Left lung (tissue), 10 donors: ENCODE measurements around the gene IRF9. TPM values are rescaled to one million over a fixed set of nuclear protein-coding genes. Genes with fewer than 3 reads are reported as not detected.

Experiments
- ATAC-seq: fragments of 200-7000 bp; cut with Tn5 transposase; one replicate; pipeline ENCODE4 v1.9.1; 2020; ENCODE audit warnings: moderate library complexity
- DNase-seq, 4 donors: peaks; one replicate each; pipeline ENCODE4 v3.0.0-alpha.2; 2013 to 2020
- H3K27ac ChIP-seq, 2 donors: fragments of 200-600 bp; sonication (generic) in 1 of 2; one replicate each; pipeline versions ENCODE4 v1.5.0 to v1.8.0; 2020 to 2021
- H3K27me3 ChIP-seq, 2 donors: fragments of 200-600 bp; sonication (generic) in 1 of 2; one replicate each; pipeline versions ENCODE4 v1.5.0 to v1.8.0; 2020 to 2021
- H3K36me3 ChIP-seq, 2 donors: fragments of 200-600 bp; sonication (generic) in 1 of 2; one replicate each; pipeline versions ENCODE4 v1.5.0 to v1.8.0; 2020 to 2021
- H3K4me1 ChIP-seq, 2 donors: fragments of 200-600 bp; one replicate each; pipeline ENCODE4 v1.8.0; 2021
- H3K4me3 ChIP-seq, 2 donors: fragments of 200-600 bp; sonication (generic) in 1 of 2; one replicate each; pipeline versions ENCODE4 v1.5.0 to v1.8.0; 2020 to 2021; ENCODE audit warnings: mild to moderate bottlenecking in 1 of 2
- H3K9me3 ChIP-seq, 2 donors: fragments of 200-600 bp; sonication (generic) in 1 of 2; one replicate each; pipeline versions ENCODE4 v1.5.0 to v1.8.0; 2020 to 2021
- intact Hi-C, 2 donors: fragments of 100-400 bp; cut with DNase I; formaldehyde crosslinking; loops; one replicate each; pipeline versions ENCODE4 v1.11.2 to v1.14.2; 2022
- polyA plus RNA-seq, 6 donors: library from polyadenylated mRNA; unstranded; fragments of 120-200 nt; gene quantifications; one replicate each; pipeline ENCODE4 v1.2.1, GENCODE V29; 2013; ENCODE audit not compliant: insufficient read length in 6 of 6
- total RNA-seq, 2 donors: library from RNA; stranded (reverse); fragmentation: NEBNext Ultra II Directional; extraction: Animal tissue kit (Norgen Biotek cat#: 25700); gene quantifications; one replicate each; pipeline ENCODE4 v1.2.1, GENCODE V29; 2021
- TF ChIP-seq, protein P1 (sequence below), 2 donors: fragments of 200-600 bp; sonication (generic) in 1 of 2; IDR thresholded peaks; one replicate each; pipeline versions ENCODE4 v1.5.0 to v1.8.0; 2021; ENCODE audit warnings: antibody characterized with exemption in 2 of 2
- donor health status: DM: no; HTN: yes; CAD: no.
- donor health status: DM: no; HTN: no; CAD: no.

Gene IRF9
- total and polyA plus RNA-seq, 8 donors: 53.4 to 131 (median 64.3) TPM

DNA sequence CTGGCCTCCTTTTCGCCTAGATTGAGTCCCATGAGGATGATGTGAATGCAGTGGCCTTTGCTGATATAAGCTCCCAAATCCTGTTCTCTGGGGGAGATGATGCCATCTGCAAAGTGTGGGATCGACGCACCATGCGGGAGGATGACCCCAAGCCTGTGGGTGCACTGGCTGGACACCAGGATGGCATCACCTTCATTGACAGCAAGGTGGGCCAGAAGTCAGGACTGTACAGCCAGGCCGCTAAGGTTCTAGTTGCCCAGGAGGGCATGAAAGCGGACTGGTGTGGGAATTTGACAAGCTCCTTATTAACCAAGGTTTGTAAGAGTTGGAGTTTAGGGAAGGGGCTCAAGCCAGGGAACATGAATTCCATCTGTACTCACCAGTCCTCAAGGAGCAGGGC lies 41.4 kb upstream of the IRF9 start:
- no peak for ATAC-seq
- peak in 1 of 4 donors; percentile 22 for DNase-seq
- Histone ChIP-seq H3K27me3 (no peaks in the 10 kb centered on the region), H3K36me3 (peaks cover 0 to 77% of the 10 kb centered on the region in 2 donors), H3K4me3 (no peak overlapping the region), H3K9me3 (no peaks in the 10 kb centered on the region), H3K27ac (no peak overlapping the region), H3K4me1 (peaks cover 6 to 22% of the 10 kb centered on the region in 2 donors)
- intact Hi-C loops: no loop called here
- TF ChIP-seq, protein P1, sequence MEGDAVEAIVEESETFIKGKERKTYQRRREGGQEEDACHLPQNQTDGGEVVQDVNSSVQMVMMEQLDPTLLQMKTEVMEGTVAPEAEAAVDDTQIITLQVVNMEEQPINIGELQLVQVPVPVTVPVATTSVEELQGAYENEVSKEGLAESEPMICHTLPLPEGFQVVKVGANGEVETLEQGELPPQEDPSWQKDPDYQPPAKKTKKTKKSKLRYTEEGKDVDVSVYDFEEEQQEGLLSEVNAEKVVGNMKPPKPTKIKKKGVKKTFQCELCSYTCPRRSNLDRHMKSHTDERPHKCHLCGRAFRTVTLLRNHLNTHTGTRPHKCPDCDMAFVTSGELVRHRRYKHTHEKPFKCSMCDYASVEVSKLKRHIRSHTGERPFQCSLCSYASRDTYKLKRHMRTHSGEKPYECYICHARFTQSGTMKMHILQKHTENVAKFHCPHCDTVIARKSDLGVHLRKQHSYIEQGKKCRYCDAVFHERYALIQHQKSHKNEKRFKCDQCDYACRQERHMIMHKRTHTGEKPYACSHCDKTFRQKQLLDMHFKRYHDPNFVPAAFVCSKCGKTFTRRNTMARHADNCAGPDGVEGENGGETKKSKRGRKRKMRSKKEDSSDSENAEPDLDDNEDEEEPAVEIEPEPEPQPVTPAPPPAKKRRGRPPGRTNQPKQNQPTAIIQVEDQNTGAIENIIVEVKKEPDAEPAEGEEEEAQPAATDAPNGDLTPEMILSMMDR (IDR thresholded peaks at IDR 0.05): no peak

DNA sequence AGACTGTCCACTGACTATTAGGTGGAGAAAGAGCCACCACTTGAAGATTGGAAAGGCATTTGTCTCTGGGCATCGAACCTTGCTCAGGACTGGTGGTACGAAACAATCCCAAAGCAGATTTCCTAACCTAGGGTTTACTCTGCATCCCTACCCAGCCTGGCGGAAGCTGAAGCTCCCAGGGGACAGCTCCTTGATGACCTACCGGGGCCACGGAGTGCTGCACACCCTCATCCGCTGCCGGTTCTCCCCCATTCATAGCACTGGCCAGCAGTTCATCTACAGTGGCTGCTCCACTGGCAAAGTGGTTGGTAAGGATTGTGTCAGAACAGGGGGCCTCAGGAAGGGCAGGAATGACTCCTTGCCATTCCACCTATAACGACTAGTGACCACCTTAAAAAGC lies 39.9 kb upstream of the IRF9 start:
- no peak for DNase-seq
- intact Hi-C loops: no loop called here
- Histone ChIP-seq H3K27ac (no peak overlapping the region), H3K36me3 (peaks cover 0 to 77% of the 10 kb centered on the region in 2 donors), H3K4me3 (no peak overlapping the region), H3K27me3 (no peaks in the 10 kb centered on the region), H3K9me3 (no peaks in the 10 kb centered on the region), H3K4me1 (peaks cover 0 to 13% of the 10 kb centered on the region in 2 donors)
- no peak for ATAC-seq
- TF ChIP-seq, protein P1 (IDR thresholded peaks at IDR 0.05): no peak

DNA sequence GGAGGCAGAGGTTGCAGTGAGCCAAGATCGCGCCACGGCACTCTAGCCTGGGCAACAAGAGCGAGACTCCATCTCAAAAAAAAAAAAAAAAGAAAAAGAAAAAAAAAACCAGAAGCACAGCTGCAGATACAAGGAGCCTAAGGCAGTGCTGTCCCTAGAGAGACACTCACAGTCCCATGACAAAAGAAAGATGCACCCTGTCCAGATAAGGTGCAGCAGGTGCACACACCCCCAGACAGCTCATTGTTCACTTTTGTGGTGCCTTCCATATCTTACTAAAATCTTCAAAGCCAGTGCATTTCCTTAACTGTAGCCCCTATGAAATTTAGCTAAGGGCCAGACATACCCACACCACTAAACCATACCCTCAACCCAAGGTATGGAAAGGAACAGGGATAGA lies 38.6 kb upstream of the IRF9 start:
- intact Hi-C loops: no loop called here
- Histone ChIP-seq H3K4me1 (peaks cover 0 to under 1% of the 10 kb centered on the region in 2 donors), H3K4me3 (no peak overlapping the region), H3K36me3 (peaks cover 0 to 71% of the 10 kb centered on the region in 2 donors), H3K9me3 (no peaks in the 10 kb centered on the region), H3K27me3 (no peaks in the 10 kb centered on the region), H3K27ac (no peak overlapping the region)
- DNase-seq: no peak
- no peak for ATAC-seq
- TF ChIP-seq, protein P1 (IDR thresholded peaks at IDR 0.05): no peak

DNA sequence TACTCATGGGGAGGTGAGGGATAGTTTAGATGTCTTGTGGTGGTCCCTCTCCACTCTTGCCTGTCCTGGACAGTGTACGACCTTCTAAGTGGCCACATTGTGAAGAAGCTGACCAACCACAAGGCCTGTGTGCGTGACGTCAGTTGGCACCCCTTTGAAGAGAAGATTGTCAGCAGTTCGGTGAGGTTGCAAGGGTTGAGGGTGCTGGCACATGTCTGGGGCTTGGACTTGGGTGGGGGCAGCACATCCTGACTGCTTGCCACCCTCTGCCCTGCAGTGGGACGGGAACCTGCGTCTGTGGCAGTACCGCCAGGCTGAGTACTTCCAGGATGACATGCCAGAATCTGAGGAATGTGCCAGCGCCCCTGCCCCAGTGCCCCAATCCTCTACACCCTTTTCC lies 38.2 kb upstream of the IRF9 start:
- intact Hi-C loops: no loop called here
- TF ChIP-seq, protein P1 (IDR thresholded peaks at IDR 0.05): no peak
- Histone ChIP-seq H3K4me1 (no peaks in the 10 kb centered on the region), H3K27ac (no peak overlapping the region), H3K4me3 (no peak overlapping the region), H3K9me3 (no peaks in the 10 kb centered on the region), H3K27me3 (no peaks in the 10 kb centered on the region), H3K36me3 (peaks cover 0 to 66% of the 10 kb centered on the region in 2 donors)
- peak in 1 of 4 donors; percentile 48 for DNase-seq
- ATAC-seq: no peak

DNA sequence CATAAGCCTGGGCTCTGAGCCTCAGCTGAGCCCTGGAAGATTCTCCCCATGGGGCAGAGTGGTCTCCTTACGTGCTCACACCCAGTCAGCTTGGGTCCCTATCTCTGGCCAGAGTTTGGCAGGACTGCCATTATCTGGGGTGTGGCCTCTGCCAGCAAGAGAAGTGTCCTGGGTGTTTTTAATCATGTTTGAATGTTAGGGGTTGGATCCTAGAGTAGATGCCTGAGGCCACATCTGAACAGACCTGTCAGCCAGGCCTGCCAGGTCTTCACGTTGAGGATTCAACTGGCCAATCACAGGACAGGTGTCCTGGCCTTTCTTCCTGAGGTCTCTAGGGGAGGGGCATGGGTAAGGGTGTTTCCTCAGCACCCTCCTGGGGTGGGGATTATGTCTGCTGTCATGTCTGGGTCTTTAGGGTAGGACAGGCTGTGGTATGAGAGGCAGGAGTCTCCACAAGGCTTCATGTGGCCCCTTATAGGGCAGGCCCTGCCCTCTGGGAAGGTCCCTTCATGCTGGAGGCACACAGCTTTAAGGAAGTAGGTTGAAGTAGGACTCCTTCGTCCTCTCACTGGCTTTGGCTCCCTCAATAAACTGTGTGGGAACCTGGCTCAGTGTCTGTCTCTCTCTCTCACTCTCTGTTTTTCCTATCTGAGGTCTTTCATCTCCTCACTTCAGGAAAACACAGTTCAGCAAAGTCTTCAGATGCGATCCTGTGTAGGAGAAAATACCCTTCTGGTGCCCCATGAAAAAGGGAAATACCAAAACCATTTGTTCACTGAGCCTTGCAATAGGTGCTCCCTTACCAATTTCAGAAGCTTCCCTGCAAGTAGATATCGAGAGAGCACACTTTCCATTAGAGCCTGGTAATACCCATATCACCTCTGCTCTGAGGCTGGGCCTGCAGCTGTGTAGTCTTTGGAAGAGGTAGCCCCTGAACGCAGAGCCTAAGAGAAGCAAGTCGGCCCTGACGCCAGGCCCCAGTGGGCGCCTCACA lies 37.3 kb upstream of the IRF9 start:
- no peak for ATAC-seq
- H3K4me3 ChIP-seq: no peak overlapping the region

More for the DNA sequence above, 37.3 kb upstream of the IRF9 start:
- intact Hi-C loops: no loop called here
- no peaks in the 10 kb centered on the region for H3K4me1 ChIP-seq
- DNase-seq: peak in 1 of 4 donors; percentile 39
- peak overlapping the region in 1 of 2 donors; percentile 13 for H3K27ac ChIP-seq
- TF ChIP-seq, protein P1 (IDR thresholded peaks at IDR 0.05): no peak
- no peaks in the 10 kb centered on the region for H3K9me3 ChIP-seq
- no peaks in the 10 kb centered on the region for H3K27me3 ChIP-seq
- peaks cover 0 to 58% of the 10 kb centered on the region in 2 donors for H3K36me3 ChIP-seq
